GM18507 (cell line): Measurements from ENCODE around the gene CCM2L.

Experiments
- DNase-seq: peaks from one replicate; pipeline ENCODE4 v3.0.0; 2011; ENCODE audit warnings: low read depth; ENCODE audit not compliant: insufficient read length; ENCODE audit errors: extremely low spot score
- FAIRE-seq: peaks from 2 replicates; lab custom pipeline; 2011; peaks lifted over from hg19 to GRCh38; lab: Jason Lieb, UNC

CCM2L gene

DNA sequence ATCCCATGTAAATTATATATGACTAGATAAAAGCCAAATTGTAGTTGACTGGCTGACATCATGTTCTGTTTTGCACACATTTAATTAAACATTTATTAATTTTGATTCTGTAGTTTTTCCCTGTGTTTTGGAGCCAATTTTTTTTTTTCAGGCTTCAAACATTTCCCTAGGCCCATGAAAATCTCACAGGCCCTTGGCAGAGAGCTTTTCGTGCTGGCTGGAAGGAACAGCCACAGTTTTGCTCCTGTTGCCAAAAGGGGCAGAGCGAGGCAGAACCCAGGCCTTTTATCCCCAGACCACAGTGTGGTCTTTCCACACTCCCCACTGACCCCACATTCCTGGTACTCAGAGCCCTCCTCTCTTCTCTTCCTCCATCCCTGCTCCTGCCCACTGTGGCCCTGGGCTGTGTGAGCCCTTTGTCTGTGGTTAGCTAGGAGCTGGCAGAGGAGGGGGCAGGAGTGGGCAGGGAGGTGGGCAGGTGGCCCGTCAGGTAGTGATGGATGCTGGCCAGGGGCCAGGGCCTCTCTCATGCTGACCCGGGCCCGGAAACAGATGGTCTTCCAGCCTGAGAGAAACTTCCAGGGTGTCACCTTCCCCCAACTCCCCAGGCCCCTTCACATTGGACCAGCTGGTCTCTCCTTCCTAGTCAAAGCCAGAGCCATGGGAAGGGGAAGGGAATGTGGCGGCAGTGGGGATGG lies 19.4 kb upstream of the CCM2L start:
- FAIRE-seq (no peak), DNase-seq (no peak)

DNA sequence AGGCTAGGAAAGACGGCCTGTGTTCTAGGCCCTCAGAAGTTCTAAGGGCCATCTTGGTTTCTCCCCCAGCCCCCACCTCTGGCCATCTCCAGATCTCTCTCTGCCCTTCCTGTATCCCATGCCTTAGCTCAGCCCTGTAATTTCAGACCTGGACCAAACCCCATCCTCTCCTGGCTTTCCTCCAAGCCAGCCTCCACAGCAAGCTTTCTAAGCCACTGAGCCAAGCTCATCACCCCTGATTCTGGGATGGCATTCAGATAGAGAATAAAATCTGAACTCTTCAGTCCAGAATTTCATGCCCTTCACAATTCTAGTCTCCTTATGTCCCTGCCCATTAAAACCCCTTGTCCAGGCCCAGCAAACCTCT lies 18.9 kb upstream of the CCM2L start:
- DNase-seq (no peak), FAIRE-seq (no peak)

DNA sequence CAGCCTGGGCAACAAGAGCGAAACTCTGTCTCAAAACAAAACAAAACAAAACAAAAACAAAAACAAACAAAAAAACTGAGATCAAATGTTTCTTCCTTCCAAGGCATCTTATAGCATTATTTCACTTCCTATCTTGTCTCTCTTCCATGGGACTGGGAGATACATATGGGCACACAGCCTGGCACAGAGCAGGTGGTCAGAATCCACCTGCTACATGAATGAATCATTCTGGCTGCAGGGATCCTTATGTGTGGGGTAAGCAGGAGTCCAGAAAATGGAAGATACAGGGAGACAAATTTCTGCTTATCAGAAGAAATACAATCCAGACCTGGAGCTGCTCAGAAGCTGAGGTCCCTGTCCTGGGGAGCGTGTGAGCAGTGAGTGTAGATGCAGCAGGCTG lies 18.2 kb upstream of the CCM2L start:
- no peak for DNase-seq
- no peak for FAIRE-seq

DNA sequence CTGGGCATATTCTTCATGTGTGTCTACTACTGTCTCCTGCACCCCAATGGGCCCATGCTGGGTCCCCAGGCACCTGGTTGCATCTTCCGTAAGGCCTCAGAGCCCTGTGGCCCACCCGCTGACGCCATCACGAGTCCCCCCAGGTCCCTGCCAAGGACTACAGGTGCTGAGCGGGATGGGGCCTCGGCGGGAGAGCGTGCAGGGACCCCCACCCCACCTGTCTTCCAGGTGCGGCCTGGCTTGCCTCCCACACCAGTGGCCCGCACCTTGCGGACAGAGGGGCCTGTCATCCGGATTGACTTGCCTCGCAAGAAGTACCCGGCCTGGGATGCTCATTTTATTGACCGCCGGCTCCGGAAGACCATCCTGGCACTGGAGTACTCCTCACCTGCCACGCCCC lies 13.2 kb upstream of the CCM2L start:
- DNase-seq = no peak
- FAIRE-seq = no peak

DNA sequence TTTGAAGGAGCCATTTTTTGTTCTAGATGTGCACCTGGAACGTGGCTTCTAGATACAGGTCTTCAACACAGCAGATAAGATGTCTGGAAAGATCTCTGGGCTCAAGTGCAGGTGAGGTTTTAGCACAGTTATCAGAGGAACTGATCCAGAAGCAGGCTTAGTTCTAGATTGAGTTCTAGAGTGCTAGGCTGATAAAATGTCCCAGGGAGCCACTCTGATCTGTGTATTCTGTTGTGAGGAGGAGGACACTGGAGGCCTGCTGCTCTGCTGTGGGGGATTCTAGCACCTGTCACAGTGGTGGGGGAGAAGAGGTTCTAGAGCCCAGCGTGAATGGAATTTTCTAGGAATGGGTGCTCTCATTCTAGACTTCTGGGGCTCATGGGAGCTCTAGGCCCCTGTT lies 12.0 kb upstream of the CCM2L start:
- FAIRE-seq = no peak
- no peak for DNase-seq

DNA sequence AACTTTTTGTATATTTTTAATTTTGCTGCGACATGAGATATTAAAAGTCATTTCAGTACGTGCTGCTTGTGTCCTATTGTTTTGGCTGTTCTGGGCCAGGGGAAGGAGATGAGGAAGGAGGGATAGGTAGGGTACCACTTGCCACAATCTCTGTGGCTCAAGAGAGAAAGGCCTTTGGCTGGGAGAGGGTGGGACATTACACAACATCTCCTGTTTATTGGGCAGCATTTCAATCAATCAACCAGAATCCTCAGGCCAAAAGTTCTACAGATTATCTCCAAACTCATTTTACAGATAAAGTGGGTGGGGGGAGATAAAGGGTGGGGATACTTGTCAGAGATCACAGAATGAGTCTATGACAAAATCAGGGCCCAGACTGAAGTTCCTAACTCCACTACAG lies 6.9 kb upstream of the CCM2L start:
- DNase-seq (no peak), FAIRE-seq (no peak)

DNA sequence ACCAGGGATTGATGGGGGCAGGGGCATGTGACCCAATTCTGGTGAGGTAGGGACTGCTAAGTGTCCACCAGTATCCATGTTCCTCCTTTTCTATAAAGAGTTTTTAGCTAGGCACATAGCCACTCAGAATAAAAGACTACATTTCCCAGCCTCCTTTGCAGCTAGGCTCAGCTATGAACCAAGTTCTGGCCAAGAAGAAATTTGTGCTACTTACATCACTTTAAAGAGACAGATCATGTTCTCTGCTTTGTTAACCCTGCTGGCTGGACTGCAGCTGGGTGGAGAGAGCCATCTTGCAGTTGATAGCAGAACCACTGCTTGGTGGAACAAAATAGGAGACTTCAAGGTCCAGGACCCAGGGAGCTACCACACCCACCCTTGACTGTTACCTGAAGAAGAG lies 5.3 kb upstream of the CCM2L start:
- no peak for DNase-seq

DNA sequence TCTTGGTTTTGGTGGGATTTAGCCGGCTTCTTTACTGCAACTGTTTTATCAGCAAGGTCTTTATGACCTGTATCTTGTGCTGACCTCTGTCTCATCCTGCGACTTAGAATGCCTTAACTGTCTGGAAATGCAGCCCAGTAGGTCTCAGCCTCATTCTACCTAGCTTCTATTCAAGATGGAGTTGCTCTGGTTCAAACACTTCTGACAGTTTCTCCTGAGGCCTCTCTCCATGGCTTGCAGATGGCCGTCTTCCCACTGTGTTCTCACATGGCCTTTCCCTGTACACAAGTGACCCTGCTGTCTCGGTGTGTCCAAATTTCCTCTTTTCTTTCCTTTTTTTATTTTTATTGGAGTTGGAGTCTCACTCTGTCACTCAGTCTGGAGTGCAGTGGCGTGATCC lies 4.2 kb upstream of the CCM2L start:
- DNase-seq = no peak
- FAIRE-seq = no peak

More for the DNA sequence above, 5.3 kb upstream of the CCM2L start:
- no peak for FAIRE-seq

DNA sequence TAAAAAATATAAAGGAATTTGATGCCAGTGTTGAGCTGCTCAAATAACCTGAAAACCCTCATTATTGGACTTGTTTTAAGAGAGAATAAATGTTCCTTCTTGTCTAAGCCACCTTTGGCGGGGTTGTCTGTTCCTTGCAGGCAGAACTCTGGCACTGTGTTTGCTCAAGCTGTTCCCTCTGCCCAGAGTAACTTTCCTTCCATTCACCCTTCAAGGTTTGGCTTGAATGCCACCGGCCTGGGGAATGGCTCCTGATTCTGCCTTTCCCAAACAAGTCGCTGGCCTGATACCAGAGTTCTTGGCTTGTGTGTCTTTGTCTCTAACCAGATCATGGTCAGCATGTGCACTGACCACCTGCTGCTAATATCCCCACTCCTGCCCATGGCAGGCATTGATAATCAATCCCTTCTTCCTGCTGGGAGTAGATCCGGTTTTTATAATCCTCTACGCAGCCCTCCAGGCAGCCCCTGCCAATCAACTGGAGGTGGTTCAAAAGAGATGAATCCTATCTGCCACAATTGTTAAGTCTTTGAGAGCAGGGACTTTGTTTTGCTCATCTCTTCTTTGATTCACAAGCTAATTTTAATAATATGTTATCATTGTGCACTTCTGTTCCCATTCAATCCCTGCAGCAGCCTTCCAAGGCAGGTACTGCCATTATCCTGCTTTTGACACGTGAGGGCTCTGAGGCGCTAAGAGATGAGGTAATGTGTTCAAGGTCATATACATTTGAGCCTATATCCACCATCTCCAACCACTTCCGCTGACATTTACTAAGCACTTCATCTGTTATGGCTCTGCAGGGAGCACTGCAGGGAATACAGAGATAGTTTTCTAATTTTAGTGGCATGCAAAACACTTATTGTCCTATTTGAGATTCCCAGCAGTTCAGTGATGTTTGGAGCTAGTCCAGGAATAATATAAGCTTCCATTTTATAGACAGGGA lies 3.1 kb upstream of the CCM2L start:
- DNase-seq = no peak
- no peak for FAIRE-seq

DNA sequence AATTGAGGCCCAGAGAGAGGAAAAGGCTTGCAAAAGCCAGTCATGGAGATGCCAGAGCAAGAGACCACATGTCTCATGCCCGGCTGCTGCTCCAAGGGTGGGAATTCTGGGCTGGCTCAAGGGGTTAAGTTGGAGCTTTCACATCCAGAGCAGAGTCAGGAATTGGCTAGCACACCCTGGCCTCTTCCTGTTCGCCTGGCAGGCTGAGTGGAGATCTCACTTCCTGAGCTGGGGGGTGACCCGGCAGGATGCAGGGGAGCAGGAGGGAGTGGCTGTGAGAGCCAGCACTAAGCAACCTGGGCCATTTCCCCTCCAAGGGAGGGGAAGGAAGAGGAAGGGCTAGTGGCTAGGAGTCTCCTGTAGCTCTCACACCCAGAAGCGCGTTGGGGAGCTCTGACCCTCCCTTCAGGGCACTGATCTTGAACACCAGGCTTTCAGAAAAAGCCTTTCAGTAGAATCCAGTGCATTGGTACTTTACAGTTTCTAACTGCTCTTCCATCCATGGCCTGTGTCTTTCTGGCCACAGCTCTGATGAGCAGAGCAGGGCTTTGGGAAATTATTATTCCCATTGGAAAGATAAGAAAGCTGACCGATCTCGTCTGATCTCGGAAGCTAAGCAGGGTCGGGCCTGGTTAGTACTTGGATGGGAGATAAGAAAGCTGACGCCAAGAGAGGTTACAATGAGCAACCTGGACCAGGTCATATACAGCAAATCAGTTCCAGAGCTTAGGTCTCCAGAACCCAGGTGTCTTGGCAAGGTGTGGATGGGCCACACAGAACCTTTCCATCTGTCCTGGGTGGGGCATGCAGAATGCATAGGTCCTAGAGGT lies 2.2 kb upstream of the CCM2L start:
- DNase-seq = no peak
- no peak for FAIRE-seq

DNA sequence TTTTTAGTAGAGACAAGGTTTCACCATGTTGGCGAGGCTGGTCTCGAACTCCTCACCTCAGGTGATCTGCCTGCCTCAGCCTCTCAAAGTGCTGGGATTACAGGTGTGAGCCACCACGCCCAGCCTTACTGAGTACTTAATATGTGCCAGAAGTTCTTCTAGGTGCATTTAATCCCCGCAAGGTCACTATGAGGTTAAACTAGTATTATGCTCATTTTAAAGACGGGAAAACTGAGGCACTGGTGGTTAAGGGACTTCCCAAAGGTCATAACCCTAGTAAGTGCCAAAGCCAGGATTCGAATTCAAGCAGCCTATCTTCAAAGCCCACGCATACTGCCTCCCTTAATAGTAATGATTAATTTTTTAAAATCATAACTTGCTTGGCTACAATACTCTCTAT lies 674 bp upstream of the CCM2L start:
- FAIRE-seq (no peak), DNase-seq (no peak)

DNA sequence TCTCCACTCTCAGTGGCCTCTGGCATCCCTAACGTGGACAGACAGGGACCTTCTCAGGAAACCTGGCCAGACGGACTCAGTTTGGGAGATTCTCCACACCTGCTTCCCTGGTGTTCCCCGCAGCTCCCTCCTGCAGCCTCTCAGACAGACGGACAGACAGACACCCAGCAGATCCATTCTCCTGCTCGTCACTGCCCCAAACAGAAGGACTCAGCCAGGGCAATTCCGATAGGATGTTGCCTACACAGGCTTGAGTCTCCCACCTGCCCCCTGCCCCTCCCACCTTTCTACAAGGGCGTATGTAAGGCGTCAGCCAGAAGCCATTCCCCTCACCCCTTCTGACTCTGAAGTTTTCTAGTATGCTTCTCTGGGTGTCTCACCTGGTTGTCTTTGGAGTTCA lies 428 bp downstream of the CCM2L start:
- DNase-seq = no peak
- FAIRE-seq = no peak

DNA sequence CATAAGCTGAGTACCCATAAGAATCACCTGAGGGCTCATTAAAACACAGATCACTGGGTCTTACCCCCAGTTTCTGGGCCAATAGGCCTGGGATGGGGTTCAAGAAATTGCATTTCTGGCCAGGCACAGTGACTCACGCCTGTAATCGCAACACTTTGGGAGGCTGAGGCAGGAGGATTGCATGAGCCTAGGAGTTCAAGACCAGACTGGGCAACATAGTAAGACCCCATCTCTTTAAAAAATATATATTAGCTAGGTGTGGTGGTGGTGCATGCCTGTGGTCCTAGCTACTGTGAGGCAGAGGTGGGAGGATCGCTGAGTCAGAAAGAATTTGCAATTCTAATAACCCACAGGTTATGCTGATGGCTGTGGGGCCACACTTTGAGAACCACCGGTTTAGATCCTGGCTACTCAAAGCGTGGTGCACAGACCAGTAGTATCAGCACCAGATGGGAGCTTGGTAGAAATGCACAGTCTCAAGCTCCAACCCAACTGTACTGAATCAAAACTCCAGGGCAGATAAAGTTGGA lies 2.0 kb downstream of the CCM2L start:
- no peak for FAIRE-seq
- no peak for DNase-seq

DNA sequence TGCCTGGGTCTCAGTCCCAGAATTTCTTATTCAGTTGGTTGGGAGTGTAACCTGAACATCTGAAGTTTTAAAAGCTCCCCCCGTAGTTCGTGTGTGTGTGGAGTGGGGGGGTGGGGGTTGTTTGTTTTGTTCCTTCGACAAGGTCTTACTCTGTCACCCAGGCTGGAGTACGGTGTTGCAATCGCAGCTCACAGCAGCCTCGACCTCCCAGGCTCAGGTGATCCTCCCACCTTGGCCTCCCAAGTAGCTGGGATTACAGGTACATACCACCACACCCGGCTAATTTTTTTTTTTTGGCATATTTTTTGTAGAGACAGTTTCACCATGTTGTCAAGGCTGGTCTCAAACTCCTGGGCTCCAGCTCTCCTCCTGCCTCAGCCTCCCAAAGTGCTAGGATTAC lies 3.1 kb downstream of the CCM2L start:
- no peak for FAIRE-seq

DNA sequence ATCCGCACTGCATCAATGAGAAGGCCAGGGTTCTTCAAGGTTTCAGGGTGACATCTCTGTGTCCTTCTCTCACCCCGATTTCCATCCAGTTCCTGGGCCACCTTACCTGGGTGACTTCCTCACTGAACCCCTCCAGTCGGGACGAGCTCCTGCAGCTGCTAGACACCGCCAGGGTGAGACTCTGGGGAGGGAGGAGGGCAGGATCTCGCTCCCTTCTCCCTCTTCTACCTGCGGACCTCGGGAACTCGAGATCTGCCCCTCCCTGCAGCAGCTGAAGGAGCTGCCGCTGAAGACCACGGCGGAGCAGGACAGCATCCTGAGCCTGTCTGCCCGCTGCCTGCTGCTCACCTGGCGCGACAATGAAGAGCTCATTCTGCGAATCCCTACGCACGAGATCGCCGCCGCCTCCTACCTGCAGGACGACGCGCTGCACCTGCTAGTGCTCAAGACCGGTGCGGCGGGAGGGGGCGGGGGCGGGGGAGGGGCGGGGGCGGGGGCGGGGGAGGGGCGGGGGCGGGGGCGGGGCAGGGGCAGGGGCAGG lies 7.5 kb downstream of the CCM2L start:
- FAIRE-seq = no peak
- DNase-seq = no peak

More for the DNA sequence above, 3.1 kb downstream of the CCM2L start:
- no peak for DNase-seq

DNA sequence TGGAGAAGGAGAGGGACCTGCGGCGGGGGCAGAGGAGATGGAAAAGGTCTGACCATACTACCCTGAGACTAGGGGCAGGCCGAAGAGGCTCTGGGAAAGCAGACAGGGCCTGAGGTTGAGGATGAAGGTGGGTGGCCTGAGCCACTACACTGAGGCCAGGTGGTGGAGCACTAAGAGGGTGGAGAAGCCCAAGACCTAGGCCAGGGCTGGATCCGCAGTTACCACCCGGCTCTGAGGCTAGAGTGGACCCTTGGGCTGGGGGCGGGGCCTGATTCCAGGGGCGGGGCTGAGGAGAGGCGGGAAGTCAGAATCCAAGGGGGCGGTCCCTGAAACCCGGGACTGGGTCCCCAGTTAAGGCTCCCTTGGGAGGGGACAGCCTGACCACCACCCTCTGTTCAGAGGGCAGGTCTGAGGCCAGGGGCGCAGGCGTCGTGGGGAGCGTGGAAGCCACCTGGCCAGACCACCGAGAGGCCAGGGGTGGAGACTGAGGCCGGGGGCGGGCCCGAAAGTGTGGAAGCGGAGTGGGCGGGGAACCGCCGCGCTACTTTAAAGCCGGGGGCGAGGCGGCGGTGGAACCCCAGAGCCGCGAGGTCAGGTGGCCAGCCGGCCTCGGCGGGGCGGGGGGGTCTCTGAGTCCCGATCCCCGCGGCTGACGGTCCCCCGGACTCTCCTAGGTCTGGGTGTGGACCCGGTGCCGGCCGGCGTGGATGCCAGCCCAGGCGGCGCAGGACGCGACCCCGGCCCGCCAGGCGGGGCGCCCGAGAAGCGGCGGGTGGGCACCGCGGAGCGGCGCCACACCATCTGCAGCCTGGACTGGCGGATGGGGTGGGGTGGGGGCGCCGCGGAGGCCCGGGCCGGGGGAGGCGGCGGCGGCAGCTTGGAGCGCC lies 8.3 kb downstream of the CCM2L start:
- FAIRE-seq = no peak

DNA sequence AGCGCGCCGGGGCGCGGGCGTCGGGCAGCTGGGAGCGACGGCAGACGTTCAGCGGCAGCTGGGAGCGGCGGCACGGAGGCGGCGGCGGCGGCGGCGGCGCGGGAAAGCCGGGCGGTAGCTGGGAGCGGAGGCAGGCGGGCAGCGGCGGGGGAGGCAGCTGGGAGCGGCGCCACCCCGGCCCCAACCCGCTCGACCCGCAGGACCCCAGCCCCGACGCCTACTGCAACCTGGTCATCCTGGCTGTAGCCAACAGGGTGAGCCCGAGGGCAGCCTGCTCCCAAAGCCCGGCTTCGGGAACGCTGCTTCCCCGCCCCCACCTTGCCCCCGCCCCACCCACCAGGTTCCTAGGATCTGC lies 8.9 kb downstream of the CCM2L start:
- DNase-seq (no peak), FAIRE-seq (no peak)

More for the DNA sequence above, 8.3 kb downstream of the CCM2L start:
- DNase-seq = no peak

DNA sequence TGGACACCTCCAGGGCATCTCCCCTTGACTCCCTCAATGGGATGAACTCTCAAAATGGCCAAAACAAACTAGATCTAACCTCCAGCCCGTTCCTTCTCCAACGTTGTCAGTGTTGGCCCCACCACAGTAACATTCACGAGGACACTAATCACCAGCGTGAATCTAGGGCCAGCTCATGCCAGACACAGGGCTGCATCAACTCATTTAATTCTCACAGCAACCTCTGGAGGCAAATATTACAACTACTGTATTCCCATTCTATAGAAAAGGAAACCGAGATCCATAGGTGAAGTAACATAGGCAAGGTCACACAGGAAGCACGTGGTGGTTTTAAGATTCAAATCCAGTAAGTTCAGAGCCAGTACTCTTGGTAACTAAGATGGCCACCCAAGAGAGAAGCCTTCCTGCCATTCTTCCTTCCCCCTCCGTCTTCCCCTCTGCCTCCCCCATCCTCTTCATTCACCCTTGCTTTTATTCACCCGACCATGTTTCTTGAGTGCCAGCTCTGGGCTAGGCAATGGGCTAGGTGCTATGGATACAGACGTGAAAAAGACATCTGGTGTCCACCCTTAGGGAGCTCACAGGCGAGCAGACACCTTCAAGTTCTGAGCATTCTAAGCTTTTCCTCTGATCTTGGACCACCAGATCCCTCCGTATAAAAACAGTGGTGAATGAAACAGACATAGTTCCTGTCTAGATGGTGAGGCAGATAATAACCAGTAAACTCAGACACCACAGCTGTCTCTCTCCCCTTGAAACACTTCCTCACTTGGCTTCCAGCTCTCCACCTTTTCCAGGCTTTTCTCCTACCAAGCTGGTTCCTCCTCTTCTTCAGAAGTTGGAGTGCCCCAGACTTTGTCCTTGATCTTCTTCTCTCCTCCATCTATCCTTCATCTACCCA lies 9.6 kb downstream of the CCM2L start:
- FAIRE-seq (no peak), DNase-seq (no peak)
